HG03571 (cell line): Measurements from ENCODE around the gene ID4.

ENCODE experiments used
- ATAC-seq: cut with Tn5 transposase; IDR thresholded peaks from one replicate; pipeline ENCODE4 v1.9.1; 2021; ENCODE audit not compliant: unreplicated experiment

The ID4 gene, protein sequence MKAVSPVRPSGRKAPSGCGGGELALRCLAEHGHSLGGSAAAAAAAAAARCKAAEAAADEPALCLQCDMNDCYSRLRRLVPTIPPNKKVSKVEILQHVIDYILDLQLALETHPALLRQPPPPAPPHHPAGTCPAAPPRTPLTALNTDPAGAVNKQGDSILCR

DNA sequence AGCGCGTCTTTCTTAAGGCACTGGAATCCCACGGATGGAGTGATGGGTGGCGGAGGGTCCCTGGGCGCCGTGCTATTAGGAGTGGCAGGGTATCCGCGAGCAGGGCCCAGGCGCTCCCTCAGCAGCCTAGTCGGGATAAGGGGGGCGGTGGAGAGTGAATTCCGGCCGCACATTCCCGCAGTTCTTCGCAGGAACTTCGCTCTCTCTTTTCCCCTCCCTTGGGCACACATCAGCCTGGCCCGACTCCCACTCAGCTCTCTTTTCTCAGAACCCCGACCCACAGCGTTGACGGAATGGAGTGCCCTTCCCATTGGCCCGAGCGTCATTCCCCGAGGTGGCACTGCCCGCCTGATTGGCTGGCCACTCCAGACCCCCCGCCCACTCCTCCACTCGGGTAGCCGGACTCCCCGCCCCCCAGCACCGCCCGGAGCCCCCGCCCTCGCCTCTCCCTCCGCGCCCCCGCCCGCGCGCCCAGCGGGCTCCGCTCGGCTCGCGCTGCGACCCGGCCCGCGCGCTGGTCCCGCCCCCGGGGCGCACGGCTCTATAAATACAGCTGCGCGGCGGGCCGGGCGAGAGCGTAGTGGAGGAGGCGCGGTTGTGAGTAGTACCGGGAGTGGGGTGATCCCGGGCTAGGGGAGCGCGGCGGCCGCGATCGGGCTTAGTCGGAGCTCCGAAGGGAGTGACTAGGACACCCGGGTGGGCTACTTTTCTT lies at the start of gene ID4:
Gene ID4 (plus strand): TSS at position 572 of the 712 bp plus-strand sequence. CDS start 385 bp downstream, outside the sequence.
- no peak for ATAC-seq

DNA sequence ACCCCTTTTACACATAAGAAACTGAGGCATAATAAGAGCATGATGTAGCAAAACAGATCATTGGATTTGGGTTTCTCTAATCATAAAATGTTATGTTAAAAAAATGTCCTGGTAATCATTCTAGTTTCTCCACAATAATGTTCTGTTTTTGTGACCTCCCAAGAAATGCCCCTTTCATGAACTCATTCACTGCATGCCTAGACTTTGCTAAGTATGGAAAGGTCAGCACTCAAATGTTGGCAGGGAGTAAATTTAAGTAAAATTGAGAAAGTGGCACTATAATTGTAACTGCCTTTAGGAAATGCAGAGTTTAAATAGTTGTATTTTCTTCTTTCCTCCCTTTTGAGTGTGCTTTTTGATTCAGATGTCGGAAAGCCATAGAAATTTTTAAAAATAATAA lies 48.5 kb upstream of the ID4 start:
- ATAC-seq = no peak

DNA sequence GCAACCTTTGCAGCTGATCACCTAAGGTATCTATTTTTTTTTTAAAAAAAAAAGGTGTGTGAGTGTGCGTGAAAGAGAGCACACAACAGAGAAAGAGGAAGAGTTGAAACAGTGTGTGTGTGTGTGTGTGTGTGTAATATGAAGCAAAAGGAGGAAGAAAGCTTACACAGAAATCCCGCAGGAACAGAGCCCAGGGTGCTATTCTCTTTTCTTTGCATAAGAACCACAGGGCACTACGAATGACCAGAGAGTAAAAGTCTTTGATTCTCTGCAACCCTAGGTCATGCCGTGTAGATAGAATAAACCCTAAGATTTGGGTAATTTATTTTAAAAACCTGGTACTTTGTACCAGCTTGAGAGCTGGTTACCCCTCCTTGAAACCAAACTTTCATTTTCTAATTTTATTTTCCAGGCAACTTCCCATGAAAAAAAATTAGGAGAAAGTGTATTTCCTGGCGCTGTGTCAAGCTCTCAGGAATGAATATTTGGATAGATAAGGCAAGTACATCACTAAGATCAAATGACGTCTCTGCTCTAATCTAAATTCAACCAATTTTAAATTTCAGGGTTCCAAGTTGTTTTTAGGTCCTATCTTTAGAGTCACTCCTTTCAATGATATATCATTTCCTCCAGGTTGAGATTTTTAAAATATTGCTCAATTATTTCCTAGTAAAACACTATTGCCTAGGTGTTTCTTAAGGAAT lies 47.9 kb upstream of the ID4 start:
- no peak for ATAC-seq

DNA sequence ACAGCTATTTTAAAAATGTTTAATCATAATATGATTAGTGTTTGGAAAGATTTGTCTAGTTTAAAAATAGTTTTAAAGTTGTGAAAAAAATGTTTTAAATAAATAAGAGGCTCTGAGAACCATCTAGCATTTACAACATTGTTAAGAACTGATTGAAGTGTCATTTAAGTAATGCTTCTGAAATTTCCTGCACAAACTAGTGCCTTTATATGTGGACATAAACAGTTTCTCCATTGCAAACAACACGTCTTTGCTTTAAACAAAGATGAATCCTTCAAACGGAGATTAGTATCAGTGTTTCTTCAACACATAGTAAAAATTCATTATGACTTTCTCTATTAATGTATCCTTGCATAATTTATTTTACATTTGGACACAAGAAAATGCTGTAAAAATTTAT lies 45.9 kb upstream of the ID4 start:
- ATAC-seq = no peak

DNA sequence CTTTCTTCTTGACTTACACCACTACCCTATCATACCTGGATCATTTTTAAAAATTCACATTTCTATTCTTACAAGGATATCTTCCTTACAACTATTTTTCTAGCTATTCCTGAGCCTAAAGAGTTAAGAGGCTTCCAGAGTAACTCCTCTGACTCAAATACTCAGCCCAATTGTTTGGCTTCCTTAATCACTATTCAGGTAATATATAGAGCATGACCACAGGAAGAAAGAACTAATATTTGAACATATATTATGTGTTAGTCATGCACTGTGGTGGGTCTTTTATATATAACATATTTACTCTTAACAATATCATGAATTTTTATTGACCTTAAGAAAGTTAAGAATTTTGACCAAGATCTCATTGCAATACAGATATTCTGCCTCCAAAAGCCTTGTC lies 42.0 kb upstream of the ID4 start:
- ATAC-seq = no peak

DNA sequence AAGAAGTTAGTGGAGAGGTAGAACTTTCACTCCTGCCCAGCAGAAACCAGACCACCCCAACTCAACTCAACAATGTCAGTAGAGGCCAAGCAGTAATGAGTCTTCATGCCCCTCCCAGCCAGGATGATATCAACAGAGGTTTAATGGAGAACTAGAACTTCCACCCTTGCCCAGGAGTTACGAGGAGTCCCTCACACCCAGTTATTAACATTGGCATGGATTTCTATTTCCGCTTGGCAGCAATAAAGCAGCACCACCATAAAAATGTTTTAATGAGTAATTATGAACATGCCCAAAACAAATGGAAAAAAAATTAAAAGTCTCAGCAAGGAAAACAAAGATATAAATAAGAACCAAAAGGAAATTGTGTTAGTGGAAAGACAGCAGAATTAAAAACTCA lies 40.7 kb upstream of the ID4 start:
- no peak for ATAC-seq

DNA sequence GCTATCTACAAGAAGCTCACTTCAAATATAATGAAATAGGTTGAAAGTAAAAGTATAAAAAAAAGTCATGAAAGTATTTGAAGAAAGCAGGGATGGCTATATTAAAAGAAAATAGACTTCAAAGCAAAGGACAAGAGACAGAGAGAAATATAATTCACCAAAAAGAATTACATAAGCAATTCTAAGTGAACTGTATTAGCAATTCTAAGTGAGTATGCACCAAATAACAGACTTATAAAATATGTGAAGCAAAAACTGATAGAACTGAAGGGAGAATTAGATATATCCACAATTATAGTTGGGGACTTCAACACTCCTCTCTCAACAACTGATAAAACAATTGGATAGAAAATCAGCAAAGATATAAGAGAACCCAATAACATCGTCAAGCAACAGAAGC lies 38.8 kb upstream of the ID4 start:
- no peak for ATAC-seq

DNA sequence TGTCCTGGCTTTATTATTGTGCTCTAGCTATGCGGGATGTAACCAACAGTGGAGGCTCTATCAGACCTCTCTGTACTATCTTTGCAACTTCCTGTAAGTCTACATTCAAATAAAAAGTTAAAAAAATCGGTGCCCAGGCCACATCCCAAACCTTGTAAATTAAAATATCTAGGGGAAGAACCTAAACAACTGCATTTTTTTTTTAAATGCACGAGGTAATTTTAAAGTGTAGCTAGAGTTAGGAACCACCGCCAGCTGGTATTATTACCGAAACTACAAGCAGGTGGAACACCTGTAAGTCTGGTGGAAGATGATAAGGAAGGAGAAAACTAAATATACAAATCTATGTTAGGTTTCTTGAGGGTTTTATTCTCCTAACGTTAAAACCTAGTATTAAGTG lies 34.5 kb upstream of the ID4 start:
- ATAC-seq = no peak

DNA sequence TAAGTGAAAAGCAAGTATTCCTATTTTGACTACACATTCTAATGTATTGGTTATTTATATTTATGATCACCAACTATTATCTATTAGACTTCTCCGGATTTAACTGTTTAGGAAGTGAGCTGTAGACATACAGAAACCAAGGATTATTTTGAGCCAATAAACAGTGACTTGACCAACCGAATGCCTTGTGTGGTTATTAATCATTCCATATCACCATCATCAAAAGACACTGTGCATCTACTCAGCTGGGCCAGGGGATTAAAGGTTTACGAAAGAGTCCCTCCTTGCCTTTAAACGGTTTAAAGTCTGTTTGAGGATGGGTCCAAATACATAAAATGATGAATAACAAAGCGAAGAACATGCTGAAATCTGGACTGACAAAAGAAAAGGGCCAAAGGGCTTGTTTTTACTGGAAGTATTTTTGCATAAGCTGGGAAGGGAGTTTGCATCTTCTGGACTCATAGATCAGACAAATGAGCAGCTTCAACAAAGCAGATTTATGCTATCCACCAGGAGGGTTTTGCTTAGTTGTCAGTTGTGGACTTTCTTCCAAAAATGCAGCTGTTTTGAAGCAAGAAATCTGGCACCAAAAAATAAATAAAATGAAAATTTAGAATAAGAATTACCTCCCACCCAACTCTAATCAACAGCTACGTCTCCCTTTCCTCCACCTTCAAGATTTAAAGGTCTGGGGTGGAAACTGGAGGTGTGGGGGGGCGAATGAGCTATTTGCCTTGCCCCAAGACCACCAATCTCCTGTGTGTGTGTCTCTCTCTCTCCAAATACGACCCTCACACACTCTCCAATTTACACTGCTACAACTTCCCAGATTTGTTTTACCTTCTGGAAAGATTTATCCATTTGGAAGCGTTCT lies 33.6 kb upstream of the ID4 start:
- ATAC-seq = no peak

DNA sequence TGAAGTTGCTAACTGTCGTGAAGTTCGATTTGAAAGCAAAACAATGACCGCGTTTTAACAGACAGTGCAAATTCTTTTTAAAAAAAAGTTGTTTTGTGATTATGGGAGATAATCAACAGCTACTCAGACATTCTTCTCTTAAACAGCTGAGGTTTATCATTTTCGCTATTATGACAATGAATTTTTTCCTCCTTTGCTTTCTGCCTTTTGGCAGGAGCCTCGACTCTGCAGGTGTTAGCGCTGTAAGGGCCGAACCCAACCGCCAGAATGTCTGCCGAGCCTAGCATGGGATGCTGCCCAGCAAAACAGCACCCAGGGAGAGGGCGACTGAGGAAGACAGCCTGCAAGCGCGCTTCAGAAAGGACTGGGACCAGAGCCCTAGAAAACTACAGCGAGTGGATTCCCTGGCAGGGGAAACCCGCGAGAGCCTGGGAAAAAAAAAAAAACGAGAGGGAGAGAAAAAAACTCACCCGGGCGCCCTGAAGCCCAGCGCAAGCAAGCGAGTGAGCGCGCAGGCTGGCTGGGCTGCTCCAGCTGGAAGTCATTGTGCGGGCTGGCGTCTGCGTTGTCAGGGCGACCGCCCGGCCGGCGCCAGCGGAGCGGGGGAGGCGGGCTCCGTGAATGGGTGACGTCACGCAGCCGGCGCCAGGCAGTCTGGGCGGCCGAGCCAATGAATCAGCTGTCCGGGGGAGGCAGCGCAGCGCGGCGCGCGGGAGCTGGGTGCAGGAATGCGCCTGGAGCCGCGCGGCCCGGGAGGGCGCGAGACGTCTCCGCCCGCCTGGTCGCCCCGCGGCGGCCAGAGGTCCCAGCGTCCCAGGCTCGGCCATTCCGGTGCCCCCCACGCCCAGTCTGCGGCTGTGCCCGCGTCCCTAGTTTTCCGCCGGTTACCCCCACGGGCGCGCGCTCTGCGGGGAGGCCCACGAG lies 32.7 kb upstream of the ID4 start:
- peak; percentile 55 for ATAC-seq

DNA sequence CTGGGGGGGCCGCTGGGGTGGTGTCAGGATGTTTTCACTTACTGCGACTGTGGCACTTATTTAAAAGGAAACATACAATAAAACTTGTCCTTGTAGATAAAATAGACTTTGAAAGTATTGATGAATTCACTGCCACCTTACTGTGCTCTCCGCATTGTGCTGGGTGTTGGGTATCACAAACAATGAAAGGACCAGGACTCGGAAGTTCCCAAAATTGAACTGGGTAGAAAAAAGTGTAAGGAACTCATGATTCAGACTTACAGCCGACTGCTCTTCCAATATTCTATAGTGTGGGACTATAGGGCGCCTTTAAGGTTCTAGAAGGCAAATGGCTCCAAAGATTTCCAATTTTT lies 32.1 kb upstream of the ID4 start:
- ATAC-seq = no peak

DNA sequence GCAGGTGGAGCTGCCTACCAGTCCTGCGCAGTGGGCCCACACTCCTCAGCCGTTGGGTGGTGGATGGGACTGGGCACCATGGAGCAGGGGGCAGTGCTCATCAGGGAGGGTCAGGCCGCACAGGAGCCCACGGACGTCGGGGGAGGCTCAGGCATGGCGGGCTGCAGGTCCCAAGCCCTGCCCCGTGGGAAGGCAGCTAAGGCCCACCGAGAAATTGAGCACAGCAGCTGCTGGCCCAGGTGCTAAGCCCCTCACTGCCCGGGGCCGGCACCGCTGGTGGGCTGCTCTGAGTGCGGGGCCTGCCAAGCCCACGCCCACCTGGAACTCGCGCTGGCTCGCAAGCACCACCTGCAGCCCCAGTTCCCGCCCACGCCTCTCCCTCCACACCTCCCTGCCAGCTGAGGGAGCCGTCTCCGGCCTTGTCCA lies 30.2 kb upstream of the ID4 start:
- no peak for ATAC-seq

DNA sequence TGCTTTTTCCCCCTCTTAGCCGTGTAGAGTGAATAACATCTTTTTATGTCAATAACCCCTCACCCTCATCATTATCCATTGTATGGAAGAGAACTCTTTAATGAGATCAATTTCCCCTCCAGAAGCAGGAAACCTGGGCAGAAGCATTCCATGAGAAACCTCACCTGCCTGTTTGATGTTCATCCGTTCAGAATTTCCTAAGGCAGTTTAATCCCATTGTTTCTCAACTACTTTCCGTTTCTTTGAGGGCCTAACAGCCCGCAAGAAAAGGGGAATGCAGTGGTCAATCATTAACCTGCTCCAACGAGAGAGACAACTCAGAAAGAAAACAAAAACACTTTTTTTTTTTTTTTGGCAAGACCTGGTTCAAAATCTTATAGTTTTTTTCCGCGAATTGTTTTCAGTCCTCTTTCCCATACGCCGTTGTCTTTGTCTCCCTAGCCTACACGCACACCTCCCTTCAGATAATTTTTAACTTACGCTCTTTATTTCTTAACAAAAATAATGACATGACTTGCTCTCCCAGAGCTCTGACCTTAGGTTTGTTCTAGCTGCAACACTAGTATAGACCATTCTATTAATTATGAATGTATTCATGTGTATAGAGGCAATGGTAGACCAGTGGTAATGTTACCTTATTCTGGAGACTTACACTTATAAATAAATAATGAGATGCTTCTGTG lies 25.6 kb upstream of the ID4 start:
- ATAC-seq = no peak

DNA sequence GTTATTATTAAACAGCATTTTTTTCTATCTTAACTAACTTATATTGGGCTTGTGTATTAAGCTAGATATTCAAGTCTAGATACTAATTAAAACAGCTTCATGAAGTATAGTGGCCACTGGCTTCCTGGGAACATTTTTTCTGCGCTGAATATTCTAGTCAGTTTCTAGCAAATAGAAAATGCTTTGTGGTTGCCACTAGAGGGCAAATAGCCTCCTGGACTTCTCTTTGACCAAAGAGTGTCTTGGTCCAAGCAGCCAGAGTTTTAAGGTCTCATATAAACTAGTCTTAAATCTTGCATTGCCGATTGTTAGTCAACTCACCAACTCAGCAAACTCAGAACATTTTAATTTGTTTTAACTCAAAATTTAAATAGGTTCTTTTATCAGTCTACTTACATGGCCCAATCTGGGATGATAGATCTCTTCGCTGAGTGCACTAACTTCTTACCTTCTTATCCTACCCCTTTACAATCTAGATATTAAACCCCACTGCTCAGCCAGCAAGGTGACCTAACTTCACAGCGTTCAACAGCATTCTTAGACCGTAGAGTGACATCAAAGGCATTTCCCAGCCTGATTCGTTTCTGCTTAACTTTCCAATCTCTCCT lies 24.6 kb upstream of the ID4 start:
- no peak for ATAC-seq

DNA sequence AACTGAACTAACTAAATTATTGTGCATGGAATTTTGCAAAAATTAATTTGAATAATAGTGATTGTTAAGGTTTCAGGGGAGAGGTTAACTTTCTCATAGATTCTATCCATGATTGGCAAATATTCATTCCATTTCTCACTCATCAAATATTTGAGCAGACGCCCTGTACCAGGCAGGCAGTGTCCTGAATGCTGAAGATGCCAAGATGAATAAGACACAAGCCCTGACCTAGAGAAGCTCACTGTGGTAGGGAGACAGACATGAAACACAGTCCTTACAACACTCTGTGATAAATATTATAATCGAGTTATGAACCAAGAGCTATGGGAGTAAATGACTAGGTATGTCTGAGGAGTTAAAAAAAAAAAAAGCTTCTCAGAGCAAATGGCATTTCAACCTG lies 18.4 kb upstream of the ID4 start:
- no peak for ATAC-seq

DNA sequence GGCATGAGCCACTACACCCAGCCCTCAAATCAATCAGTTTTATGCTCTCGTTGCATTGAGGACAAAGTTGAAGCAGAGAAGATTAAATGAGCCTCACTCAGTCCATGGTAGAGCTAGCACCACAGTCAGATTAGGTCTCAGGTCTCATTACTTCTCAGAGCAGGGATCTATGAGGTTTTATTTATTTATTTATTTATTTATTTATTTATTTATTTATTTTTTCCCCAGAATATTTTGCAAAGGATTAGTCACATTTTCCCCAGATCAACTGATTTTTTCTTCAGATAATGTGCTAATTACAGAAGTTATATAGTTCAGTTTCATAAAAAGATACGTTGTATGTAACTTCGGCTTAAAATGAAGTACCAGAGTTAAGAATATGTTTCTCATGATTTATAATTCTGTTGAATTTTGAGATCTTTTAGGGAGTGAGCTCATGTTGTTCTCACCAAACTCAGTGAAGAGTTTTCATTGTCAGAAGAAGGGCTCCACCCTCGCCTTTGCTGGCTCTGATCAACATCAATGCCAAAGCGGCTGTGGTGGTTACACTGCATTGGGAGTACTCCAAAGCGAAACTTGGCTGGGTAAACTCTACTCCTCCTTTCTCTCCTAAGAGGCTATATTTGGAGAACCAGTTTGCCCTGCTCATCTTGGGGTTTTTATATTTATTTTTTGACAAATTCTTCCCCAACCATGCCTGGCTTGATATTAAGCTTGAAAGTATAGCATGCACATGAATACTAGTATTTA lies 12.9 kb upstream of the ID4 start:
- ATAC-seq = no peak

DNA sequence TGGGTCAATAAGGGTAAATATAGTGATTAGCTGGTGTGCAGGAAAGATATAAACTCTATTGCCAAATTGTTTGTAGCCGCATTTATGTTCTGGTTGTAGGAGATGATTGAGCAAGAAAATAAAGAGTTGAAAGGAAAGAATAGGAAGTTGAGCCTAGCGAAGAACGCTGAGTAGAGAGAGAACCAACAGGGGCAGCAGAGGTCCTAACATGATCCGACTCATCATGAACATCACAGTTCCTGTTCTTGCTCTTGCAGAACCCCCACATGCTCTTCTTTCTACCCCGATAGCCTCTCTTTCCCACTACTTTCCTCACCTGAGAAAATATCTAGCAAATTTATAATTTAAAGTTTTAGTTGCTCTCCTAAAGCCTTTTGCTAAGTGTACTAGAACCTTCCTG lies 9.9 kb upstream of the ID4 start:
- ATAC-seq = no peak

DNA sequence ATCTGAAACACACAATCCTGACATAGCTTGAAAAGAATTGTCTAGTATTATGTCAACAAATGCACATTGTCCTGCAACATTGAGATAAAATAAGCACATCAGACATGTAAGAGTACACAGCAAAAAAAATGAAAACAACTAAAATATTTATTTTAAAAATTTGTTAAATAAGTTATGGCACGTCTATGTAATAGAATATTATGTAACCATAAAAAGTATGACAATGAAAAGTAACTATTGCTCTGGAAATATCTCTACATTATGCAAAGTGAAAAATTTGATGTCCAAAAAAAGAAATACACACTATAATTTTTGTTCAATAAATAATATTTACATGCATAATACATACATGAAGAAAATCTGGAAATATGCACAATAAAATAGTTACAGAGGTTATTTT lies 9.3 kb upstream of the ID4 start:
- ATAC-seq = no peak

DNA sequence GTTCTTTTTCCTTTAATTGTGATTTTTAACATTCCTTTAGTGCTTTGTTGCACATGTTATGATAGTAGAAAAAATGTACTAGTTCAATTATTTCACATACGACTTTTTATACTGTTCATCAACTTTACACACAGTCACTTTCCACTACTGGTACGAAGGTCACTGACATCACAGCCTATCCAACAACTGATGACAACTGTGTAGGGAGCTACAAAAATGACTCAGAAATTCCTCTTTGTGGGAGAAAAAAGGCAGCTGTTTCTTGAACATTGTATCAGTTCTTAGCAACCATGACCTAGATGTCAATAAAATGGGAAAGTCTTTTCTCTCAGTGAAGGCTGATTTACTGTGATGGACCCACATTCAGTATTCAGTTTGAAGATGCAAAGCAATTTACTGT lies 7.0 kb upstream of the ID4 start:
- ATAC-seq = no peak
